ENCODE measurements around the gene GLB1L2. TPM values are rescaled to one million over a fixed set of nuclear protein-coding genes. Genes with fewer than 3 reads are reported as not detected.

Gene GLB1L2
- total RNA-seq, 1 experiment from 2014 or later, result 19.0 TPM

GRCh38 chr11:134333946-134334345 is 2.2 kb downstream of the GLB1L2 start:
- H3K27ac Mint-ChIP-seq (ENCODE audit: unreplicated experiment), result no peak overlapping the region
- intact Hi-C loops (cut with micrococcal nuclease; ENCODE audit: unreplicated experiment), result no loop called here
- peaks cover 8% of the 10 kb centered on the region for H3K27me3 Mint-ChIP-seq (ENCODE audit: unreplicated experiment)
- CTCF ChIA-PET, result no interaction called here
- TF ChIP-seq, protein P1, sequence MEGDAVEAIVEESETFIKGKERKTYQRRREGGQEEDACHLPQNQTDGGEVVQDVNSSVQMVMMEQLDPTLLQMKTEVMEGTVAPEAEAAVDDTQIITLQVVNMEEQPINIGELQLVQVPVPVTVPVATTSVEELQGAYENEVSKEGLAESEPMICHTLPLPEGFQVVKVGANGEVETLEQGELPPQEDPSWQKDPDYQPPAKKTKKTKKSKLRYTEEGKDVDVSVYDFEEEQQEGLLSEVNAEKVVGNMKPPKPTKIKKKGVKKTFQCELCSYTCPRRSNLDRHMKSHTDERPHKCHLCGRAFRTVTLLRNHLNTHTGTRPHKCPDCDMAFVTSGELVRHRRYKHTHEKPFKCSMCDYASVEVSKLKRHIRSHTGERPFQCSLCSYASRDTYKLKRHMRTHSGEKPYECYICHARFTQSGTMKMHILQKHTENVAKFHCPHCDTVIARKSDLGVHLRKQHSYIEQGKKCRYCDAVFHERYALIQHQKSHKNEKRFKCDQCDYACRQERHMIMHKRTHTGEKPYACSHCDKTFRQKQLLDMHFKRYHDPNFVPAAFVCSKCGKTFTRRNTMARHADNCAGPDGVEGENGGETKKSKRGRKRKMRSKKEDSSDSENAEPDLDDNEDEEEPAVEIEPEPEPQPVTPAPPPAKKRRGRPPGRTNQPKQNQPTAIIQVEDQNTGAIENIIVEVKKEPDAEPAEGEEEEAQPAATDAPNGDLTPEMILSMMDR (IDR thresholded peaks at IDR 0.05; ENCODE audit: unreplicated experiment), result no peak
- H3K9me3 Mint-ChIP-seq (ENCODE audit: low read depth, unreplicated experiment), result no peaks in the 10 kb centered on the region
- no peak overlapping the region for H3K4me3 Mint-ChIP-seq (ENCODE audit: low read depth, unreplicated experiment)
- peaks cover 17% of the 10 kb centered on the region for H3K4me1 Mint-ChIP-seq (ENCODE audit: low read depth, unreplicated experiment)
- no TSS peak for BruUV-seq (replicated peaks)
- H3K36me3 Mint-ChIP-seq (ENCODE audit: insufficient read depth, unreplicated experiment), result peaks cover 20% of the 10 kb centered on the region
- no peak for DNase-seq

GRCh38 chr11:134334796-134335571 is 3.2 kb downstream of the GLB1L2 start:
- peaks cover 23% of the 10 kb centered on the region for H3K36me3 Mint-ChIP-seq (ENCODE audit: insufficient read depth, unreplicated experiment)
- BruUV-seq (replicated peaks), result no TSS peak
- no peak overlapping the region for H3K4me3 Mint-ChIP-seq (ENCODE audit: low read depth, unreplicated experiment)
- CTCF ChIA-PET, result no interaction called here
- intact Hi-C loops (cut with micrococcal nuclease; ENCODE audit: unreplicated experiment), result no loop called here
- DNase-seq, result no peak
- TF ChIP-seq, protein P1 (IDR thresholded peaks at IDR 0.05; ENCODE audit: unreplicated experiment), result no peak
- peaks cover 8% of the 10 kb centered on the region for H3K27me3 Mint-ChIP-seq (ENCODE audit: unreplicated experiment)
- no peaks in the 10 kb centered on the region for H3K9me3 Mint-ChIP-seq (ENCODE audit: low read depth, unreplicated experiment)
- H3K4me1 Mint-ChIP-seq (ENCODE audit: low read depth, unreplicated experiment), result peaks cover 23% of the 10 kb centered on the region
- no peak overlapping the region for H3K27ac Mint-ChIP-seq (ENCODE audit: unreplicated experiment)

DNA sequence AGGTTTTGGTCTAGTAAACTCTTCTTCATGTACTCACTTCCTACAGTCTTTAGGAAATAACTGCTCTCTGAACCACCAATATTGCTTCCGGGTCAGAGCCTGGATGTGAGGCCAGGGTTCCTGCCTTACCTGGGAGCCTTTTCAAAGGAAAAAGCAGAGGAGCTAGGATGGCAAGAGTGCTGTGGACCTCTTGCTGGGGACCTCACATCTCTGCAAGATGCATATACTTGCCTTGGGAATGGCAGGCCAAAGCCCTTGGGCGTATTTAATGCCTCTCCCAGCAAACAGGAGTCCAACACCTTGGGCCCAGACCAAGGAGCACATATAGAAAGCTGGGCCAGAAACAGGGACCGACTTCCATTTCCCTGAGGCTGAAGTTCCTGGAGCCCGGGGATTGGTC is 5.3 kb downstream of the GLB1L2 start:
- no peak overlapping the region for H3K4me3 Mint-ChIP-seq (ENCODE audit: low read depth, unreplicated experiment)
- CTCF ChIA-PET, result no interaction called here
- no peaks in the 10 kb centered on the region for H3K9me3 Mint-ChIP-seq (ENCODE audit: low read depth, unreplicated experiment)
- TF ChIP-seq, protein P1 (IDR thresholded peaks at IDR 0.05; ENCODE audit: unreplicated experiment), result no peak
- H3K27ac Mint-ChIP-seq (ENCODE audit: unreplicated experiment), result no peak overlapping the region
- no peaks in the 10 kb centered on the region for H3K27me3 Mint-ChIP-seq (ENCODE audit: unreplicated experiment)
- no peak for DNase-seq
- BruUV-seq (replicated peaks), result no TSS peak
- H3K36me3 Mint-ChIP-seq (ENCODE audit: insufficient read depth, unreplicated experiment), result peaks cover 16% of the 10 kb centered on the region
- peaks cover 26% of the 10 kb centered on the region for H3K4me1 Mint-ChIP-seq (ENCODE audit: low read depth, unreplicated experiment)
- intact Hi-C loops (cut with micrococcal nuclease; ENCODE audit: unreplicated experiment), result no loop called here

GRCh38 chr11:134338068-134338467 is 6.3 kb downstream of the GLB1L2 start:
- Mint-ChIP-seq H3K36me3 (ENCODE audit: insufficient read depth, unreplicated experiment) (peaks cover 6% of the 10 kb centered on the region), H3K9me3 (ENCODE audit: low read depth, unreplicated experiment) (no peaks in the 10 kb centered on the region), H3K4me1 (ENCODE audit: low read depth, unreplicated experiment) (peaks cover 20% of the 10 kb centered on the region), H3K27ac (ENCODE audit: unreplicated experiment) (no peak overlapping the region), H3K4me3 (ENCODE audit: low read depth, unreplicated experiment) (no peak overlapping the region), H3K27me3 (ENCODE audit: unreplicated experiment) (no peaks in the 10 kb centered on the region)
- DNase-seq, result no peak
- TF ChIP-seq, protein P1 (IDR thresholded peaks at IDR 0.05; ENCODE audit: unreplicated experiment), result no peak
- intact Hi-C loops (cut with micrococcal nuclease; ENCODE audit: unreplicated experiment), result no loop called here
- CTCF ChIA-PET, result no interaction called here
- no TSS peak for BruUV-seq (replicated peaks)

Measured in Calu3 (cell line).